Adipose tissue (tissue), 3 donors: Measurements from ENCODE around the gene CD80. TPM values are rescaled to one million over a fixed set of nuclear protein-coding genes. Genes with fewer than 3 reads are reported as not detected.
"Not testable (repeated sequence)": the region's sequence is repeated elsewhere in the genome, so short reads cannot be mapped to it uniquely, and the experiment has no call there.

Experiments
- H3K27ac ChIP-seq: one replicate; pipeline ENCODE4 v1.5.1; 2013; ENCODE audit warnings: low read depth, low read length
- WGBS, 3 donors: extraction: QIAGEN DNeasy Blood & Tissue Kit; methylation state at CpG; one replicate each; pipeline ENCODE4 v1.1.7; 2013; 5-methylcytosine and 5-hydroxymethylcytosine counted together
- polyA plus RNA-seq, 3 donors: library from polyadenylated mRNA; stranded (reverse); fragments of 200-250 nt; gene quantifications; one replicate each; pipeline ENCODE4 v1.2.3, GENCODE V29; 2013
- donor health status: healthy with polysubstance abuse.
- donor health status: Bipolar disorder and iron deficiency.
- donor health status: healthy.

Gene CD80
- polyA plus RNA-seq, 3 donors: 0.06 to 0.14 TPM; not detected in 1

DNA sequence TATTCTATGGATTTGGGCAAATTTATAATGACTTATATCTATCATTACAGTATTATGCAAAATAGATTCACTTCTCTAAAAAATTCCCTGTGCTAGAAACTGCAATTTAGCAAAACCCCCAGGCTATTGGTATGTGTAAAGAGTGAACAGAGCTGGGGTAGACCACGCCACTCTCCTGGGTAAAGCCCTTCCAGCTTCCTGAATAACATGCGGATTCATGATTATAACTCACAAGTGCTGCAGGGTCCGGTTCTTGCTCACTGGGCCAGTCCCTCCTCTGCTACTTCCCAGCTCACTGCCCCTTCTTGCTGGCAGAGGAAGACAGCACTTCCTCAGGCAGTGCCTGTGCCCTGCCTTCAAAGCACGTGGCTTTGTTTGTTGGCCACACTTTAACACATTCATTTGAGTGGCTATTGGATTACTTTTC is 4.1 kb downstream of the CD80 start:
- WGBS, 3 donors: 43 to 70% (median 50%) methylated on average over 4 of the region's 4 CpGs
- H3K27ac ChIP-seq: no peak overlapping the region

- 56 to 78% (median 71%) methylated on average over 5 of the region's 5 CpGs for WGBS, 3 donors
- no peak overlapping the region for H3K27ac ChIP-seq
Observed at GRCh38 chr3:119553823-119554415, 5.5 kb downstream of the CD80 start.

- not testable (repeated sequence) for H3K27ac ChIP-seq
- WGBS, 3 donors: 92 to 94% (median 94%) methylated on average over 6 of the region's 6 CpGs
Observed at GRCh38 chr3:119552928-119553327, 6.5 kb downstream of the CD80 start.

GRCh38 chr3:119551598-119551997 is 7.8 kb downstream of the CD80 start:
- WGBS, 3 donors: 88 to 96% (median 92%) methylated on average over 5 of the region's 5 CpGs
- no peak overlapping the region for H3K27ac ChIP-seq

- WGBS, 3 donors: 92 to 94% (median 93%) methylated on average over 9 of the region's 9 CpGs
- H3K27ac ChIP-seq: no peak overlapping the region
Observed at GRCh38 chr3:119550192-119550910, 9.1 kb downstream of the CD80 start.

DNA sequence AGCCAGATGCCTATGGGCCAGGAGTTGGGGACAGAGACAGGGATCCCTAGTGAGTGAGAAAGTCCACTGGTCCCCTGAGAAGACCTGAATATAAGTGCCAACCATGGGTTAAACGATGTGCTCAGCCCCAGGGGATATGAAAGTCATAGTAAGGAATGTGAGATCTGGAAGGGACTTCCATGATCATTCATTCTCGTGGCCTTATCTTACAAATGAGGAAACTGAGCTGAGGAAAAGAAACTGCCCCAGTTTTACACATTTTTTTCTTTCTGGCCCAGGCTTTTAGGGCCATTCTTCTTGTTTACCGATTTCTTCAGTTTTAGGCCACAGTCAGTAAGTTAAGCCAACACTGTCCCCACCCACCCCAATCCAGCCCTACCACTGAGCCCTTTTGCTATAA is 11.1 kb downstream of the CD80 start:
- 45 to 57% (median 45%) methylated on average over 3 of the region's 3 CpGs for WGBS, 3 donors
- no peak overlapping the region for H3K27ac ChIP-seq

GRCh38 chr3:119547227-119547626 is 12.2 kb downstream of the CD80 start:
- 50 to 85% (median 78%) methylated on average over 1 of the region's 1 CpG for WGBS, 3 donors
- H3K27ac ChIP-seq: no peak overlapping the region

DNA sequence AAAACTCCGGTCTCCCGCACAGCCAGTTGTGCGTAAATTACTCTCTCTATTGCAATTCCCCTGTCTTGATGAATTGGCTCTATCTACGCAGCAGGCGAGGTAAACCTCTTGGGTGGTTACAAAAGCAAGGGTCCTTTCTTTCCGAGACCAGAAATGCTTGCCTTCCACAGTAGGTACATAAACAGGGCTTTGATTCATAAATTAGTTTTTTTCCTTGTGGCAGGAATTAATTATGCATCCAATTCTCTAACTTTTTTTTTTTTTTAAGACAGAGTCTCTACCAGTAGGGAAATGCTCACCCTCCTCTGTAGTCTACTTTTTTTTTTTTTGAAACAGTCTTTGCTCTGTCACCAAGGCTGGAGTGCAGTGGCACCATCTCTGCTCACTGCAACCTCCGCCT is 16.3 kb downstream of the CD80 start:
- no peak overlapping the region for H3K27ac ChIP-seq
- whole genome bisulfite sequencing, 3 donors: 80 to 95% (median 86%) methylated on average over 7 of the region's 7 CpGs

- 34 to 82% (median 68%) methylated on average over 2 of the region's 2 CpGs for whole genome bisulfite sequencing, 3 donors
- no peak overlapping the region for H3K27ac ChIP-seq
Observed at GRCh38 chr3:119542168-119542767, 17.1 kb downstream of the CD80 start.

GRCh38 chr3:119541547-119541946 is 17.9 kb downstream of the CD80 start:
- WGBS, 3 donors: 71 to 89% (median 81%) methylated on average over 3 of the region's 3 CpGs

DNA sequence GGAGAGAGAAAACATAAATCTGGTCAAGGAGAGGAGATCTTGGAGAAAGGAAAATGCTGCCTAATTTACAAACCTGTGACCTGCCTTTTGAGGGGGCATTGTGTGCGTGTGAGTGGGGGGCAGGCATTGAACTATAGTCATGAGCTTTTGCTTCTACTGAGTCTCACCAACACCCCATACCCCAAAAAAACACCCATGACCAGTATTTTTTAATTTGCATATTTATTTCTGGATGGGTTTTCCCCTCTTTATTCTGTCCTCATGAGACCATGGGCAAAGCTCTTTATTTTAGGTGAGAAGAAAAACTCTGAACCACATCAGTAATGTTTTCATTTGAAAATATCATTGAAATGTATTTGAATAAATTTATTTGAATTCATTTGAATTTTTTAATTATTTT is 20.6 kb downstream of the CD80 start:
- no peak overlapping the region for H3K27ac ChIP-seq
- WGBS, 3 donors: 89 to 91% (median 89%) methylated on average over 1 of the region's 1 CpG

More at GRCh38 chr3:119541547-119541946, 17.9 kb downstream of the CD80 start:
- no peak overlapping the region for H3K27ac ChIP-seq

- 95 to 98% (median 96%) methylated on average over 4 of the region's 4 CpGs for WGBS, 3 donors
- no peak overlapping the region for H3K27ac ChIP-seq
Observed at GRCh38 chr3:119536757-119537156, 22.7 kb downstream of the CD80 start.

DNA sequence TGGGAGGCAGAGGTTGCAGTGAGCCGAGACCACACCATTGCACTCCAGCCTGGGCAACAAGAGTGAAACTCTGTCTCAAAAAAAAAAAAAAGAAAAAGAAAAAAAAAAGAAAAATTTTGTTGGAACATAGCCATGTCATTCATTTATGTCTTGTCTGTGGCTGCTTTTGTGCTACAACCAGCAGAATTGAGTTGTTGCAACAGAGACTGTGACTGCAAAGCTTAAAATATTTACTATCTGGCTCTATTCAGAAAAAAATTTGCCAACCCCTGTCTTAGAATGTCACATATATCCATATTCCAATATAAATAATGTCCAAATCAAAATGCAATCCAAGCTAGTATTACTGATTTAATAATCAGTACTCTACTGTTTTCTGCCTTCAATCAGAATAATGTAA is 25.1 kb downstream of the CD80 start:
- no peak overlapping the region for H3K27ac ChIP-seq
- 88 to 90% (median 89%) methylated on average over 1 of the region's 1 CpG for WGBS, 3 donors

- no peak overlapping the region for H3K27ac ChIP-seq
- WGBS, 3 donors: 80 to 89% (median 82%) methylated on average over 4 of the region's 4 CpGs
Observed at GRCh38 chr3:119531151-119531550, 28.3 kb downstream of the CD80 start.

DNA sequence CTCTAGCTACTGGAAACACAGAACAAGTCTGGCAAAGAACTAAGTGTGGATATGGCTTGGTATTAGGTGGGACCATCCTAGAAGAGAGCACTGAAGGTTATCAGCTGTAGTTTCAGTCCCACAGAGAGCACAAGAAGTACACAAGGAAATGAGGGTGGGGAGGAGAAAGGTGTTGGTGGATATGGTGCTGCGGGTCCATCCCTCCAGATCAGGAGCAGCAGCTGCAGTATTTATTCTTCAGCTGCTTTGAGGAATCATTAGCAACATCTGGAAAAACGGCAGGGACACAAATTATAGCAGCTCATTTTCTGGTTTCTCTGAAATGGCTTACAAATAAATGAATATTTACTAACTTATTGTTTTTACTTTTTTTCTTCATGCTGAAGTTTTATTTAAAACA is 29.0 kb downstream of the CD80 start:
- WGBS, 3 donors: 81 to 85% (median 81%) methylated on average over 2 of the region's 2 CpGs
- H3K27ac ChIP-seq: no peak overlapping the region

DNA sequence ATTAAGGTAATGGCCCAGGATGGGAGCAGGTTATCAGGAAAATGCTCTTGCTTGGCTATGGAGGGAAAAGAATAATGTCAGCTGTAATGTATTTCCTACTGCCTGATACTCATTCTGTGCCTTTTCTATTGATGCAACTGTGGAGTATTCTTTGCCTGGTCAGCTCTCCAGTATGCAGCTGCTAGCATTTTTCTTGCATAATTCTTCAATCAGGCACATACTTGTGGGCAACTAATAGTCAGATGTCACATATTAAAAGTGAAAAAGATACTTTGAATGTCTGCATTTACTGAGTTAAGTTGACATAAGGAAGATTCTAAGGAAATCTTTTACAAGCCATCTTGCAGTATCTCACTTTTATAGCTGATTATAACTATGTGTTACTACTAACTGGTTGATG is 29.5 kb downstream of the CD80 start:
- H3K27ac ChIP-seq: no peak overlapping the region

DNA sequence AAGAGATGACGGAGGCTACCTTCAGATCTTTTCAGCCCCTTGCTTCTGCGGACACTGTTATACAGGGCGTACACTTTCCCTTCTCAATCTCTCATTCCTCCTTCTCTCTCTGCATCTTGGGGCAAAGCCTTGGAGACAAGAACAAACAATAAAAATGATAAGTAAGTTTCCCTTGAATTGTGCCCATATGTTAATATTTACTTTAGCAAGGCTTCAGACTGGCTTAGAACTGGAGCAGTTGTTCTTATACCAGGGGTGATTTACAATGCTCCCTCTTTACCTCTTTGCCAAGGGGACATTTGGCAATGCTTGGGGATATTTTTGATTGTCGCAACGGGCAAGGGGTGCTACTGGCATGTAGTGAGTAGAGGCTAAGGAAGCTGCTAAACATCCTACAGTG is 31.7 kb downstream of the CD80 start:
- WGBS, 3 donors: 67 to 97% (median 77%) methylated on average over 5 of the region's 5 CpGs
- no peak overlapping the region for H3K27ac ChIP-seq

GRCh38 chr3:119524931-119525662 is 34.3 kb downstream of the CD80 start:
- H3K27ac ChIP-seq: no peak overlapping the region

DNA sequence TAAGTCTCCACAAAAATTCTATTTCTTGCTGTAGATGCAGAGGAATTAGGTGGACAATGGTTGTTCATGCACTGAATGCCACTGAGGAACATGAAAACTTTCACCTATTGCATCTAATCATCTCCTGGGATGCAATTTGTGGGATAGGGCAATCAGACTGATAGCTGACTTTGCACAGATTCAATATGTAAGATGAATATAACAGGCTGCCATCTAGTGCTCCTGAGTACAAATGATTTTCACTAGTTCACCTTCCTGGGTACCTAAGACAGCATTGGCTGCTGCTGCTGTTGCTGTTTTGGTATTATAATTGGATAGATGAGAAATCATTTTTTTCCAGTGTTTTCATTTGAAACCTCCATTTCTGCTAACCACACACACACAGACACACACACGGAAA is 41.4 kb downstream of the CD80 start:
- no peak overlapping the region for H3K27ac ChIP-seq
- 96 to 100% (median 97%) methylated on average over 1 of the region's 1 CpG for WGBS, 3 donors

More at GRCh38 chr3:119524931-119525662, 34.3 kb downstream of the CD80 start:
- 58 to 71% (median 59%) methylated on average over 4 of the region's 4 CpGs for WGBS, 3 donors
